HL-60/S4 (cell line): ENCODE results near the gene ATG4C.

Source experiments
- in situ Hi-C: fragments of 300-500 bp; cut with MboI; formaldehyde crosslinking; loops from 2 replicates; pipeline ENCODE4 v1.14.3; 2022; ENCODE audit warnings: low sequenced_read_pairs

The ATG4C gene

DNA sequence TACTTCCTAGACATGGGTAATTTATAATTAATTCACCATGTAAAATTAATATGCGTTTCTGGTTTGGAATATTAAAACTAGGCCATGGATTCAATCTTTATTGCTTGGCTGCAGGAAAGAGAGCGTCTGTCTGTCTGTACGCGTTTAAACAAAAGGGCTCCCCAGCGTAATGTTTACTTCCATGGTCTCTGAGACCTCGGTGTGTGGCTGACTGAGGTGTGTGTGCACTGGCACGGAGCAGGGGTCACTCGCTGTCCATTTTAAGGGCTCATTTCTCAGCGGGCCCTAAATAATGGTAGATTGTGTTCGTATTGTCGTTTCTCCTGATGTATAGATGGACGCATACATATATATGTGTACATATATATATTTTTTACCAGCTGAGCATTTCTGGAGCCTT, 119.6 kb downstream of the ATG4C start:
- in situ Hi-C loops, result no loop called here

DNA sequence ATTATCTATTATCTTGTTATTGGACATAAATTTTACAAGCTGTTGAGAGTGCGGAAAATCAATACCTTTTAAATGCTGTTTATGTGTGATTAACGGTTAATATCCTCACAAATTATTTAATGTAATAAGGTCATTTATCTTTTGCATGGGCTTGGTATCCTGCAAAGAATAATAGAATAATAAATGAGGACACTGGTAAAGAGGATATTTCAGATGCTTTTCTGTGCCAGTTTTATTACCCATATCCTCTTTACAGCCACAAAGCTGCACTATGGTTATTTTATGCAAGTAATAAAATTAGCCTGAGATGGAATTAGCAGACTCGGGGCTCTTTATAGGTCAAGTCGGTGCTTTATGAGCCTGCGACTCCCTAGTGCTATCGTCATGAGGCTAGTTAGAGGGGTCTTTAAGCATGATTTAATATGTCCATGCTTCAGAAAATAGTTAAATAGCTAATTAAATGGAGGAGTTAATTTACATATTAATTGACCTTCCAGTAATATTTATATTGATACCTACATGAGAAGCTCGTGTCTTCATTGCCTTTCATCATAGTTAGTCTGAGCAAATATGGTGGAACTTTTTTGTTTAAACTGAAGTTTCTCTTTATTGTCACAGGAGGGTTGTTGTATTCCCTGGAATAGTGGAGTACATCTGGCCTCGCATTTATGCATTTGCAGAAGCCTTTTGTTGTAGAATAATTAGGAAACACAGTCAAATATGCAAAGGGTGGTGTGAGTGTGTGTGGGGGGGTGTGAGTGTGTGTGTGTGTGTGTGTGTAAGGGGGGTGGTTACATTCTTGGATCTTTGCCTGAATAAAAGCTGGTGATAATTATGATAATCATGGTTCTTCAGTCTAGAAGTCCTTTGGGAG, 120.3 kb downstream of the ATG4C start:
- in situ Hi-C loops, result no loop called here

DNA sequence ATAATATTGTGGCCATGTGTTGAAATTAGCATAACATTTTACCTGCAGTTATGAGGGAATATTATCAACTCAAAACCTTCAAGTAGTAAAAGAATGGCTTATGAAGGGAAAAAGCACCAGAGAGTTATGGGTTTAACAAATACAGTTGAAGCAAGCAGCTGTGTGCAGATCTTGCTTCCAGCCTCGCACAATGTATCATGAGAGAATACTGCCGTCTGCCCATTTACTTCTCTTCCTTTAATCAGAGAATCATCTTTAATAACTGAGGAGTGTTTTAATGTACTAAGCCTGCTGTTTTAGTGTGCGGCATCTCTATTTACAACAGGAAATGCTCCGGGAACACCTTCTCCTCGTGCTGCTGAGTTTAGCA, 120.9 kb downstream of the ATG4C start:
- in situ Hi-C loops, result no loop called here

DNA sequence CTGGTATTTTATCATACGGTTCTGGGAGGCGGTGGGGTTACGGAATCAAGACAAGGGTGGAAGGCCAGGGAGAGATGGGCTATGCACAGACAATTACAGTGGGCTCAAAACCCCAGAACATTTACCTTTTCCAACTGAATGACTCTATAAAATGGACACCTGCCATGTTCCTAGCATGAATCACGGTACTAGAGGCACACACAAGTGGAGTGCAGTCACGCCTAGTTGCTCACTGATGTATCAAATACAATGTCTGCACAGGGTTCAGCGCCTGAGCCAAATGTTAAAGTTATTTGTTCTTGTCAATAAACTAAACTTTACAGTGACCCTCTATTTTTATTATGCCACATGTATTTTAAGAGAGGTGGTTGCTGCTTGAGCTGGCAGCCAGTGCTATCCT, 121.4 kb downstream of the ATG4C start:
- in situ Hi-C loops, result no loop called here

DNA sequence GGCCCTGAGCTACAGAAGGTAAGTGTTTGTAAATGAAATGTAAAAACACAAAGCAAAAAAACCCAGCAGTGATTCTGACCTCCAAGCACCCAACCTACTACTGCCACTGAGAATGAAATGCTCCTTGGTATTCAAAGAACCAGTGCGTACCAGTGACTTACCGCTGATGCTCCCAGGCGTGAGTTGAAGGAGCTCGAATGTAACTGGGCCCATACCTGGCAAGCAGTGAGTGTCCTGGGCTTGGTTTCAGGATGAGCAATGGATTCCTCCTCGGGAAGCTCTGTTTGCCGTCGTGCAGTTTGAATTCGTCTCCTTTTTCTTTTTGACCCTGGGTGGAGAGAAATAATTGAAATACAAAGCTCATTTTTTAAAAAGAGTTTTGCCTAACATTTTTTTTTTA, 121.9 kb downstream of the ATG4C start:
- in situ Hi-C loops, result no loop called here

DNA sequence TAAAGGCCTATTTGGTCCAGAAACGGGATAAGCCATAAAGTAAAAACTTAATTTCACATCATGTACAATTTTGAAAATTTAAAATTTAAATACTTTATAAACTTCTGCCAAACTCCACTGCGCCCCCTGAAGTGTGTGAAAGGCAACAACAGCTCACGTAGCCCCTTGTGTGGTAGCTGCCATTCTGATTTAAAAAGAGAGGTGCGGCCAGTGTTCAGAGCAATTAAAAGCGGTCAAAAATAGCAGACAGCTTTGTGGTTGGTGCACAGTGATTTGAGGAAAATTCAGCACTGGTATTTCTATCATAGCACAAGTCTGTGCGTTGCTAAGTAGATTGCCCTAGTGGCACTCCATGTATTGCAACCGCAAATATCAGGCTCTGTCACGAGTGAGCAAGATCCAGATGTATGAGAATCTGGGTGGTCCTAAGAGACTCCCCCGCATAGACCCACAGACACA, 122.5 kb downstream of the ATG4C start:
- in situ Hi-C loops, result no loop called here

DNA sequence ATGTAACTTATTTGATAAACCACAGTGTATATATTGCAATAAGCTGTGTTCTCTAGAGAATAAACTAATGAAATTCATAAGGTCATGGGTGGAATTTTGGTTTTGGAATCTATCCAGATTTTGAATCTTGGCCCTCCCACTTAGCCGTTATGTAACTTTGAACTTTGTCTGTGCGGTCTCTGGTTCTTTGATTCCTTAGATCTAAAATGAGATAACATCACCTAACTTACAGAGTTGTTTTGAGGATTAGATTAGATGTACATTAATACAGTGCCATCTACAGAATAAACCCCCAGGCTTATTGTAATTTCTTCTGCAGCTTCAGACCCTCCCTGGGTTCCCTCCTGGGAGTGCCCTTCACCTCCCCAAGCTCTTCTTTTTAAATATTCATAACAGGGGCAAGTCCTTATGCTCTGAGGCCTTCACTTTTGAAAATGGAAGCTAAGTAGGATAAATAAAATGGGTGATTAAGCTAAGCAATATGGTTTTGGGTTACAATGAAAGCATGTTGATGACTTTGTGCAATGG, 124.3 kb downstream of the ATG4C start:
- in situ Hi-C loops, result no loop called here

GRCh38 chr1:62912028-62912638, 128.2 kb downstream of the ATG4C start:
- in situ Hi-C loops, result no loop called here
